WERI-Rb-1 (cell line): ENCODE measurements around the gene ALOX5.

Experiments used
- DNase-seq: peaks from one replicate; pipeline ENCODE4 v3.0.0-alpha.2; 2020
- H3K27ac ChIP-seq: fragments of 250-450 bp; sonication (Bioruptor Pico); 2 replicates; pipeline ENCODE4 v1.5.1; 2020; ENCODE audit warnings: mild to moderate bottlenecking, moderate library complexity
- H3K27me3 ChIP-seq: fragments of 250-450 bp; sonication (Bioruptor Pico); 2 replicates; pipeline ENCODE4 v1.5.1; 2021; ENCODE audit warnings: mild to moderate bottlenecking, low read depth, moderate library complexity; ENCODE audit not compliant: insufficient read depth, severe bottlenecking
- H3K36me3 ChIP-seq: fragments of 250-450 bp; sonication (Bioruptor Pico); 2 replicates; pipeline ENCODE4 v1.5.1; 2020; ENCODE audit warnings: mild to moderate bottlenecking, moderate library complexity
- H3K4me3 ChIP-seq: 2 replicates; pipeline ENCODE4 v1.5.1; 2011; ENCODE audit warnings: low read depth, mild to moderate bottlenecking, control low read depth, low read length
- H3K9me3 ChIP-seq: fragments of 250-450 bp; sonication (Bioruptor Pico); 2 replicates; pipeline ENCODE4 v1.5.1; 2021; ENCODE audit warnings: mild to moderate bottlenecking, moderate library complexity; ENCODE audit not compliant: severe bottlenecking
- CTCF ChIP-seq: IDR thresholded peaks from 2 replicates; pipeline ENCODE4 v1.5.1; 2011; ENCODE audit warnings: low read depth, mild to moderate bottlenecking, control low read depth, inconsistent platforms, low read length

Gene ALOX5

DNA sequence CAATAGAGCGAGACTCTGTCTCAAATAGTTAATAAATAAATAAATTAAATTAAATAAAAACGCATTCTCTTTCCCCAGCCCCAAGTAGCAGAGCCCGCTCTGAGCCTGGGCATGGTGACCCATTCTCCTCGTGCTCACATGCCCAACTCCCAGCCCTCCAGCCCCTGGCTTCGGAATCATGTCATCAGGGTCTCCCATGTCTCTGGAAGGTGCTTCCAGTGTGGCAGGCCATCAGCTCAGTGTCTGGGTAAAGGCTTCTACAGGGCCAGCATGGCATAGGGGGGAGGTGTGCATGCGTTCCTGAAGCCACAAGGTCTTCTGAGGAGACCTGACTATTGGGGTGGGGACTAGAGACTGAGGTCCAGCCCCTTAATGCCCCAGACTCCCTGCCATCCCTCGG, 72.8 kb downstream of the ALOX5 start:
- no peak for TF ChIP-seq CTCF
- Histone ChIP-seq H3K9me3 (no peaks in the 10 kb centered on the region), H3K4me3 (no peak overlapping the region), H3K36me3 (no peaks in the 10 kb centered on the region), H3K27me3 (no peaks in the 10 kb centered on the region), H3K27ac (no peak overlapping the region)
- DNase-seq = no peak

- Histone ChIP-seq H3K27me3 (no peaks in the 10 kb centered on the region), H3K36me3 (no peaks in the 10 kb centered on the region), H3K27ac (no peak overlapping the region), H3K4me3 (no peak overlapping the region), H3K9me3 (no peaks in the 10 kb centered on the region)
- no peak for TF ChIP-seq CTCF
- DNase-seq = no peak
Measured at GRCh38 chr10:45447416-45447815, 73.4 kb downstream of the ALOX5 start.

- no peak for DNase-seq
- H3K36me3 ChIP-seq = no peaks in the 10 kb centered on the region
- no peak overlapping the region for H3K27ac ChIP-seq
- H3K9me3 ChIP-seq = no peaks in the 10 kb centered on the region
- TF ChIP-seq CTCF = no peak
- no peaks in the 10 kb centered on the region for H3K27me3 ChIP-seq
- H3K4me3 ChIP-seq = no peak overlapping the region
Measured at GRCh38 chr10:45450866-45451265, 76.8 kb downstream of the ALOX5 start.

DNA sequence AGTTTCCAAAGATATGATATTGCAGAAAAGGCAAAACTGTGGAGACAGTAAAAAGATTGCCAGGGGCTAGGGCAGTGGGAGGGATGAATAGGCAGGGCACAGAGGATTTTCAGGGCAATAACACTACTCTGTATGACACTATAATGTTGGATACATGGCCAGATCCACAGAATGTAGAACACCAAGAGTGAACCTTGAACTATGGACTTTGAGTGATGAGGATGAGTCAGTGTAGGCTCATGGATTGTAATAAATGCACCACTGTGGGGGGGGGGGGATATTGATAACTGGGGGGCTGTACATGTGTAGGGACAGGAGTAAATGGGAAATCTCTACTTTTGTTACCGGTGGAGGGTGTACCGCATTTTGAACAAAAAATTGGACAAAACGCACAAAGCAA, 77.4 kb downstream of the ALOX5 start:
- Histone ChIP-seq H3K36me3 (no peaks in the 10 kb centered on the region), H3K4me3 (no peak overlapping the region), H3K27me3 (no peaks in the 10 kb centered on the region), H3K9me3 (no peaks in the 10 kb centered on the region), H3K27ac (no peak overlapping the region)
- no peak for TF ChIP-seq CTCF
- no peak for DNase-seq

- Histone ChIP-seq H3K27me3 (no peaks in the 10 kb centered on the region), H3K9me3 (no peaks in the 10 kb centered on the region), H3K4me3 (no peak overlapping the region), H3K36me3 (peaks cover under 1% of the 10 kb centered on the region; the same call in 1 of the 2 replicates), H3K27ac (no peak overlapping the region)
- no peak for TF ChIP-seq CTCF
- no peak for DNase-seq
Measured at GRCh38 chr10:45452268-45452667, 78.3 kb downstream of the ALOX5 start.

DNA sequence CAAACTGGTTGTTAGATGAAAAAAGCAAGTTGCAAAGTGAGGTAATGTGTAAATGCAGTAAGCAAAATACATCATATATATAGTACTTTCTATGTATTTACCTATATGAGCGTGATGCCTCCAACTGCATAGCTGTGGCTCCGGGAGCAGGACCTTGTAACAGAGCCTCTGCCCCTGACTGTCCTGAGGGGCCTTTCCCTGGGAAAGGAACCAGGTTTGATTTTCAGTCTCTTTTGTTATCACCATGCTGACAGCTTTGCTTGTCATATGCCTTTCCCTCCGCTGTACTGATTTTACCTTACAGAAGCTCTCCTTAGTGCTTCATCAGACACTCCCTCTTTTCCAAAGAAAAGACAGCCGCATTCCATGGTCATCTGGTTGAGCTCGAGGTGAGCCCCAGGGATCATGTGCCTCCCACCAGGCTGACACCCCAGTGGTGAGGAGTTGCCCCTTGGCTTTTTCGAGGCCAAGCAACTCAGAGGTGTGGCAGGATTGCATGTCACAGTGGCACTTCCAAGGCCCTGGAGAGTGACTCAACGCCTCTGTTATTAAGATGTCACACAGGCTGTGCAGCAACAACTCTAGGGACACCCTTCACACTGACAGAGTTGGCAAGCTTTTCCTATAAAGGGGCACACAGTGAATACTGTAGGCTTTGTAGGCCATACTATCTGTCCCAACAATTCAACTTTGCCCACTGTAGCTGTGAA, 78.9 kb downstream of the ALOX5 start:
- Histone ChIP-seq H3K9me3 (no peaks in the 10 kb centered on the region), H3K27me3 (no peaks in the 10 kb centered on the region), H3K27ac (no peak overlapping the region), H3K4me3 (no peak overlapping the region), H3K36me3 (peaks cover 5% of the 10 kb centered on the region; the same call in 1 of the 2 replicates)
- no peak for DNase-seq
- TF ChIP-seq CTCF = no peak
